Testis (tissue), 3 donors: Measurements from ENCODE around the gene DSC3. TPM values are rescaled to one million over a fixed set of nuclear protein-coding genes. Genes with fewer than 3 reads are reported as not detected.

ENCODE experiments used
- DNase-seq: peaks from one replicate; pipeline ENCODE4 v3.0.0-alpha.2; 2019
- H3K27ac ChIP-seq, 2 donors: fragments of 200-600 bp; sonication (generic); one replicate each; pipeline ENCODE4 v1.5.1; 2019
- H3K27me3 ChIP-seq: fragments of 200-600 bp; sonication (generic); one replicate; pipeline ENCODE4 v1.5.1; 2019
- H3K36me3 ChIP-seq: fragments of 200-600 bp; sonication (generic); one replicate; pipeline ENCODE4 v1.5.1; 2017; ENCODE audit warnings: low read depth; ENCODE audit errors: missing control alignments
- H3K4me1 ChIP-seq: fragments of 200-600 bp; sonication (generic); one replicate; pipeline ENCODE4 v1.5.1; 2019
- H3K4me3 ChIP-seq, 2 donors: fragments of 200-600 bp; sonication (generic); one replicate each; pipeline ENCODE4 v1.5.1; 2017 to 2019
- H3K9me3 ChIP-seq: fragments of 200-600 bp; sonication (generic); one replicate; pipeline ENCODE4 v1.5.1; 2017
- CTCF ChIP-seq, 3 experiments: fragments of 450-650 bp in 2 of 3; fragments of 200-600 bp in 1 of 3; sonication (generic) in 1 of 3; IDR thresholded peaks; one replicate each; pipeline ENCODE4 v1.5.1; 2016 to 2019; ENCODE audit warnings: antibody characterized with exemption in 3 of 3, mild to moderate bottlenecking in 2 of 3, moderate library complexity in 1 of 3
- POLR2A ChIP-seq: fragments of 450-650 bp; IDR thresholded peaks from one replicate; pipeline ENCODE4 v1.6.1; 2017; ENCODE audit warnings: antibody characterized with exemption, mild to moderate bottlenecking, moderate library complexity
- WGBS, 2 donors: methylation state at CpG; one replicate each; pipeline ENCODE4 v1.1.5; 2018; 5-methylcytosine and 5-hydroxymethylcytosine counted together
- intact Hi-C: fragments of 100-400 bp; cut with DNase I; formaldehyde crosslinking; loops from one replicate; pipeline ENCODE4 v1.15.1; 2023; ENCODE audit warnings: low total_unique reads
- polyA plus RNA-seq: library from polyadenylated mRNA; stranded (reverse); fragments of 350-450 nt; fragmentation: Illumina TruSeq; extraction: RNeasy Lipid Tissue Mini Kit (QIAGEN cat#74804); gene quantifications from one replicate; pipeline ENCODE4 v1.2.3, GENCODE V29; 2014; ENCODE audit warnings: low read depth, low replicate concordance; ENCODE audit not compliant: insufficient read depth
- total RNA-seq, 2 donors: library from RNA; depleted of rRNA; stranded (reverse); fragments of >200 nt; gene quantifications; one replicate each; pipeline ENCODE4 v1.2.3, GENCODE V29; 2016

The DSC3 gene
- total and polyA plus RNA-seq, 3 donors from 2014 or later, result 0.19 to 2.0 (median 0.24) TPM

GRCh38 chr18:30970196-30970816 is 72.2 kb downstream of the DSC3 start:
- H3K9me3 ChIP-seq, result no peaks in the 10 kb centered on the region
- no peaks in the 10 kb centered on the region for H3K36me3 ChIP-seq
- no peaks in the 10 kb centered on the region for H3K4me1 ChIP-seq
- no peak overlapping the region for H3K4me3 ChIP-seq
- DNase-seq, result no peak
- intact Hi-C loops, result no loop called here
- 42 to 45% methylated on average over 7 of the region's 7 CpGs for WGBS, 2 donors
- no peak overlapping the region for H3K27ac ChIP-seq
- TF ChIP-seq POLR2A, result no peak
- peak in 2 of 3 experiments; percentile 25 to 28 for TF ChIP-seq CTCF (IDR thresholded peaks at IDR 0.05)
- H3K27me3 ChIP-seq, result no peaks in the 10 kb centered on the region

- DNase-seq, result no peak
- no peak overlapping the region for H3K27ac ChIP-seq
- H3K9me3 ChIP-seq, result no peaks in the 10 kb centered on the region
- intact Hi-C loops, result no loop called here
- no peaks in the 10 kb centered on the region for H3K27me3 ChIP-seq
- no peaks in the 10 kb centered on the region for H3K4me1 ChIP-seq
- no peak overlapping the region for H3K4me3 ChIP-seq
- TF ChIP-seq POLR2A (no peak), CTCF (IDR thresholded peaks at IDR 0.05) (no peak)
- WGBS, 2 donors, result 85% methylated on average over 4 of the region's 4 CpGs
- H3K36me3 ChIP-seq, result no peaks in the 10 kb centered on the region
Observed at GRCh38 chr18:30969670-30970170, 72.8 kb downstream of the DSC3 start.

GRCh38 chr18:30967701-30968100 is 74.8 kb downstream of the DSC3 start:
- Histone ChIP-seq H3K4me1 (no peaks in the 10 kb centered on the region), H3K27me3 (no peaks in the 10 kb centered on the region), H3K27ac (no peak overlapping the region), H3K36me3 (no peaks in the 10 kb centered on the region), H3K9me3 (no peaks in the 10 kb centered on the region), H3K4me3 (no peak overlapping the region)
- WGBS, 2 donors, result 78 to 86% methylated on average over 4 of the region's 4 CpGs
- intact Hi-C loops, result no loop called here
- no peak for DNase-seq
- TF ChIP-seq CTCF (IDR thresholded peaks at IDR 0.05) (no peak), POLR2A (no peak)

GRCh38 chr18:30965237-30965636 is 77.3 kb downstream of the DSC3 start:
- Histone ChIP-seq H3K27me3 (no peaks in the 10 kb centered on the region), H3K4me3 (no peak overlapping the region), H3K27ac (no peak overlapping the region), H3K4me1 (no peaks in the 10 kb centered on the region), H3K36me3 (no peaks in the 10 kb centered on the region), H3K9me3 (no peaks in the 10 kb centered on the region)
- no peak for TF ChIP-seq CTCF (IDR thresholded peaks at IDR 0.05)
- TF ChIP-seq POLR2A, result no peak
- WGBS, 2 donors, result 82 to 96% methylated on average over 4 of the region's 4 CpGs
- no peak for DNase-seq
- intact Hi-C loops, result no loop called here

- no peaks in the 10 kb centered on the region for H3K36me3 ChIP-seq
Observed at GRCh38 chr18:30960661-30961060, 81.9 kb downstream of the DSC3 start.

More at GRCh38 chr18:30960661-30961060, 81.9 kb downstream of the DSC3 start:
- Histone ChIP-seq H3K9me3 (no peaks in the 10 kb centered on the region), H3K4me1 (no peaks in the 10 kb centered on the region), H3K27me3 (no peaks in the 10 kb centered on the region), H3K27ac (no peak overlapping the region), H3K4me3 (no peak overlapping the region)
- intact Hi-C loops, result no loop called here
- no peak for DNase-seq
- WGBS, 2 donors, result 98 to 100% methylated on average over 6 of the region's 6 CpGs
- TF ChIP-seq POLR2A (no peak), CTCF (IDR thresholded peaks at IDR 0.05) (no peak)
